GM19193 (cell line): ENCODE data around the gene ZFP90.

Source experiments
- POLR2A ChIP-seq: IDR thresholded peaks from 4 replicates; pipeline ENCODE4 v1.6.1; 2011; ENCODE audit not compliant: insufficient read depth, insufficient read length; ENCODE audit errors: extremely low read depth

ZFP90 gene

GRCh38 chr16:68605746-68606145 lies 66.7 kb downstream of the ZFP90 start:
- no peak for TF ChIP-seq POLR2A

- TF ChIP-seq POLR2A, result no peak
These were observed 68.4 kb downstream of the ZFP90 start for GRCh38 chr16:68607443-68607842.

GRCh38 chr16:68608330-68608729 lies 69.2 kb downstream of the ZFP90 start:
- no peak for TF ChIP-seq POLR2A

- no peak for TF ChIP-seq POLR2A
These were observed 73.9 kb downstream of the ZFP90 start for GRCh38 chr16:68612996-68613395.

- TF ChIP-seq POLR2A, result no peak
These were observed 78.6 kb downstream of the ZFP90 start for GRCh38 chr16:68617734-68618133.
